ENCODE results near the gene PTX4.
"Not testable (repeated sequence)": the region's sequence is repeated elsewhere in the genome, so short reads cannot be mapped to it uniquely, and the experiment has no call there.

PTX4 gene

GRCh38 chr16:1481906-1482835, 6.6 kb downstream of the PTX4 start:
- no peak for DNase-seq (ENCODE audit: low spot score)

DNA sequence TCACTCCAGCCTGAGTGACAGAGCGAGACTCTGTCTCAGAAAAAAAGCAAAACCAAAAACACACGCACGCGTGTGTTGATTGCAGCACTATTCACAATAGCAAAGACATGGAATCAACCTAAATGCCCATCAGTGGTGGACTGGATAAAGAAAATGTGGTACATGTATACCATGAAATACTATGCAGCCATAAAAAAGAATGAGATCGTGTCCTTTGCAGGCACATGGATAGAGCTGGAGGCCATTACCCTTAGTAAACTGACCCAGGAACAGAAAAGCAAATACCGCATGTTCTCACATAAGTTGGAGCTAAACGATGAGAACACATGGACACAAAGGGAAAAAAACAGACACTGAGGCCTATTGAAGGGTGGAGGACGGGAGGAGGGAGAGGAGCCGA, 9.8 kb downstream of the PTX4 start:
- not testable (repeated sequence) for DNase-seq (ENCODE audit: low spot score)

DNA sequence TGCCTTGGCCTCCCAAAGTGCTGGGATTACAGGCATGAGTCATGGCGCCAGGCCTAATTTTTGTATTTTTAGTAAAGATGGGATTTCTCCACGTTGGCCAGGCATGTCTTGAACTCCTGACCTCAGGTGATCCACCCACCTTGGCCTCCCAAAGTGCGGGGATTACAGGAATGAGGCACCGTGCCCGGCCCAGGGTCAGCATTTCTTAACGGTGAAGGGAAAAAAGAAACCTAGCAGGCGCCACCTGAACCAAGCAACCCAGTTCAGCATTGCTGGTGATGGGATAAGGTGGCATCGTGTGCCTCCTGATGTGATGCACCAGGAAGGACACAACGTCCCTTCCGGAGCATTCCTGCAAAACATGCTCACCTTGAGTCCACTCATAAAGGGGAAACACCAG, 11.7 kb downstream of the PTX4 start:
- no peak for DNase-seq (ENCODE audit: low spot score)

GRCh38 chr16:1475552-1476114, 13.1 kb downstream of the PTX4 start:
- DNase-seq (ENCODE audit: low spot score): no peak

DNA sequence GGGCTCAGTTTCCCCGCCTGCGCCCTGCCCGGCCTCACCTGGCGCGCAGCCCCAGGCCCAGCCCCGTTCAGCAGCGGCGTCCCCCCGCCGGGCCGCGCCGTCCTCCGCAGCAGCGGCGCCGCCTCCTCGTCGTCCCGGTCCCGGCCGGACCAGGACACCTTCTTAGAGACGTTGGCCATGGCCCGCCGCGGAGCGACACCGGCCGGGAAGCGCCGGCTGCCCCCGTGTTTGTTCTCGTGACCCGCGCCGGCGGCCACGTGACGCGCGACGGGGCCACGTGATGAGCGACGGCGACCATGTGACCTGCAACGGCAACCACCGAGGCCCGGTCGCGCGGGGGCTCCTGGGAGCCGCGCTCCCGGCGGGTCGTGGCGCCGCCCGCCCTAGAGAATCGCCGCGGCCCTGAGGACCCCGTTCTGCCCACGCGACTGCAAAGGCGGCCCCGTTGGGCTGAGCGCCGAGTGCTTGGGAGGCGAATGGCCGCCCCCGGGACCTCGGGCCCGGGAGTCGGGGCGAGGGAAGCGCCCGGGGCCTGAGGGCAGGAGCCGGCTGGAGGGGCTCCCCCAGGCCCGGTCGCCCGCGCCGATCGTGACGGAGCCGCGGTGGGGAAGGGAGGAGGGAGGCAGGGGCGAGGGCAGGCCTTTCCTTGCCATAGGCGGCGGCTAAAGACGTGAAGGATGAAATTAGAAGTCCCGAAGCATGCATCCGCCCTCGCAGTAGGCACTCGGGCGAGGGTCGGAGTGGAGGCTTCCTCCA, 13.8 kb downstream of the PTX4 start, which contains the start of gene CLCN7:
Gene CLCN7, minus strand, starts transcription at position 233 of the 756 bp plus-strand sequence. Its CDS starts 54 bp downstream, at position 179.
- peak; percentile 72 for DNase-seq (ENCODE audit: low spot score)

DNA sequence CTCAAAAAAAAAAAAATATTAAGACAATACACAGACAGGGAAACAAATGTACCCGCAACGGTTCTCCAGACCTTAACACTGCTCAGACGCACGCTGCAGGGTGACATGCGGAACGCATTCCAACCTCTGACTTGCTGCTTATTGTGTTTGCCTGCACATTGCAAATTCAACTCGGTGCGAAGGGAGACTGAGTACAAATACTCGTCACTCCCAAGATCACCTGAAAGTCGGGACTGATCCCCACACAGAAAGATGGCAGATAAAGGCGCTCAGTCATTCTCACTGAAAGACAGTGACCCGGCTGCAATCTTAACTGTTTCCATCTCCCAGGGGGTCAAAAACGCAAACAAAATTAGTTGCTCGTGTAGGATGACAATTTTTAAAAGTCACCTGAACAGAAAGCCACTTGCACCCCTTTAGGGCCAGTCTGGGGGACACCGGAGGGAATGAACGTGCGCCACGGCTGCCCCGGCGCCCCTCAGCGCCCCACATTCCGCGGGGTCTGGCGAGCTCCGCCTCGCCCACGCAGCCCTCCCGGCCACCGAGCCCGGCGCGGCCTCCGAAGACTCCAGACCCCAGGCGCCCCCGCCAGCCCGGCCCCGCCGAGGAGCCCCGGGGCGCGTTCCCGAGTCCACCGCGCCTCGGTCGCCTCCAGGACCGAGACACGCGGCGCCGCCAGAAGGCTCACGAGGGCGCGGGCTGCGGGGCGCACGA, 14.5 kb downstream of the PTX4 start:
- DNase-seq (ENCODE audit: low spot score): no peak

DNA sequence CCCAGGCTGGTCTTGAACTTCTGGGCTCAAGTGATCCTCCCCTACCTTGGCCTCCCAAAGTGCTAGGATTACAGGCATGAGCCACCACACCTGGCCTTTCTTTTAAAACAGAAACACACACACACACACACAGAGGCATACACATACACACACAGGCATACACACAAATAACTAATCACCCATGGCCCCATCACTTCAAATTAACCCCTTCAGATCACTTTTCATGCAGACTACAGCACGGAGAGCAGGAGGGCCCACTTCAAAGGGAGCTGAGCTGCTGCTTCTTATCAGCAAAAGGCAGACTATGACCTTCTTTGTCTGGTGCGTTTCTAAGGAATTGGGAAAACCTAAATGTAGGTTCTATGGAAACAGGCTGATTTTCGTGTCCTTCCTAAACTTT, 15.8 kb downstream of the PTX4 start:
- no peak for DNase-seq (ENCODE audit: low spot score)

DNA sequence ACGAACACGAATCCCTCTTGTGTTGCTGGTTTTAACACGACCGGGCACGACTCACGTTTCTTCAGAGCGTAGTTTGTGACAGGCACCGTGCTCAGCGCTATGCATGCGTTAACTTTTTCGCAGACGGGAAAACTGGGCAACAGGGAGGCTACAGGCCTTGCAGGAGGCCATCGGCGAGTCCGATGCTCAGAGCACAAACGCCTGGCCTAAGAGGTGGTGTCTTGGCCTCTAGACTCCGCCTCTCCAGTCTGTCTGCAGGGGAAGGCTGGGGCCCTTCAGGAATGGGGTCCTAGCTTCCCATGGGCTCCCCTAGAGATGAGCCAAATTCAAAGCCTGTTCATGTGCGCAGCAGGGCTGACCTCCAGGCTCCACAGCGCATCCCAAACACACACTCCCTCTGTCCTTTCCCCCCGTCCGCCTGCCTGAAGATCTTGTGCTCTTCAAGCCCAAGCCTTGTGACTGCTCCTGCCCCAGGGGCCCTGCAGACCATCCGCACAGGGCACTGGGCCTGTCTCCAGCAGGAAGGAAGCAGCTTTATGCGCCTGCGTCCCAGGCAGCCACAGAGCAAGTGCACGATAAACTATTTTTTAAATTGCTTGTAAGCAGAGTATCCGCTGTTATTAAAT, 17.1 kb downstream of the PTX4 start:
- DNase-seq (ENCODE audit: low spot score): no peak

DNA sequence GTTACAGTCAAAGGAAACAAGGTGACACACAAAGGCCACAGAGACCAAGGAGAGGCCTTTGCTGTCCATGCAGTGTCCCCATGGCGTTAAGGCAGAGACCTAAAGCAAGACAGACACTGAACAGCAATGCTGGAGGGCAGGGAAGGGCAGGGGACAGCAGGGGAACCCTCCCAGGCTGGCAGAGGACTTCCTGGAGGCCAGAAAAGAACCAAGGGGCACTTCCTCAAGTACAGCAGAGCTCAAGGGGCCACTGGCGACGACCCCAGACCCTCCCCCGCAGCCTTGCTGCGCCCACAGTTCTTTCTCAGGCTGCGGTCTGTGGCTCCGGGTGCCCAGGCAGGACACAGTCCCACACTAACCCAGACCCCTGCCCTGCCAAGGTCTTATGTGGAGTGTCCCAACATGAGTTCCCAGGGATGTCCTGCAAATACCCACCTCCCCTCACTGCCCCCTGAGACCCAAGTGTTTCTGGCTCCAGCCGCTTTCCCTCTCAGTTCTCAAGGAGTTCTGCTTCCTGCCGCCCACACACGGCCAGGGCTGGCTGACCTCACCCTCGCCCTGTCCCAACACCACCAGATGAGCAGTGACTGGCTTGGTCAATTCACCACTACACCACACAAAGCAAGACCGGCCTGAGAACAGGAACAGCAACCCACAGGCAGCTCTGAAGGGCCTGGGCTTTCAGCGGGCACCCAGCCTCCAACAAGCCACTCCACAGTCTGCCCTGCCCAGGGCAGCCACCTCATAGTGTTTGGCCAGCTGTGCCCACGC, 18.1 kb downstream of the PTX4 start:
- no peak for DNase-seq (ENCODE audit: low spot score)

DNA sequence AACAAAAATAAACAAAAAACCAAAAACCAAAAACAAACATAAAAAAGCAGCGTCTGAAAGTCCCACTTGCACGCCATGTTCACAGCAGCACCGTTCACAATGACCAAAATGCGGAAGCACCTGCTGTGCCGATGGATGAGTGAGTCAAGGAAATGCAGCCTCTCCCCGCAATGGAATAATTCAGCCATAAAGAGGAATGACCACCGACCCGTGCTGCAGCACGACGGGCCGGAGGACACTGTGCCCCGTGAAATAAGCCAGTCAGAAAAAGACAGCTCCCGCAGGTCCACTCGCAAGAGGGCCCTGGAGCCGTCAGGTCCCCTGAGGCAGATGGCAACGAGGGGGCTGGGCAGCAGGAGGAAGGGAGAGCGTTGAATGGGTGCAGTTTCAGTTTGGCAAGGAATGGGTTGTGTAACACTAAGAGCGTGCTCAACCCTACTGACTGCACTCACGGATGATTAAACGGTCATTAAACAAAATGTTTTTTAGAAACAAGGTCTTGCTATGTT, 19.0 kb downstream of the PTX4 start:
- no peak for DNase-seq (ENCODE audit: low spot score)

DNA sequence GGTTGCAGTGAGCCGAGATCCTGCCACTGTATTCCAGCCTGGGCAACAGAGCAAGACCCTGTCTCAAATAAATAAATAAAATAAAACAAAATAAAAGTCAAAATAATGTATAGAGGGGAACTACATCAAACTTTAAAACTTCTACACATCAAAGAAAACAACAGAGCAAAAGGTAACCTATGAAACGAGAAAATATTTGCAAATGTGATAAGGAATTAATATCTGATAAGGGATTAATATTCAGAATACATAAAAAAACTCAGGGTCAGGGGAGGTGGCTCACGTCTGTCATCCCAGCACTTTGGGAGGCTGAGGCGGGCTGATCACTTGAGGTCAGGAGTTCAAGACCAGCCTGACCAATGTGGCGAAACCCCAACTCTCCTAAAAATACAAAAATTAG, 19.6 kb downstream of the PTX4 start:
- not testable (repeated sequence) for DNase-seq (ENCODE audit: low spot score)

- no peak for DNase-seq (ENCODE audit: low spot score)
Observed at GRCh38 chr16:1468426-1468810, 20.3 kb downstream of the PTX4 start.

GRCh38 chr16:1466968-1467521, 21.7 kb downstream of the PTX4 start:
- DNase-seq (ENCODE audit: low spot score): no peak

DNA sequence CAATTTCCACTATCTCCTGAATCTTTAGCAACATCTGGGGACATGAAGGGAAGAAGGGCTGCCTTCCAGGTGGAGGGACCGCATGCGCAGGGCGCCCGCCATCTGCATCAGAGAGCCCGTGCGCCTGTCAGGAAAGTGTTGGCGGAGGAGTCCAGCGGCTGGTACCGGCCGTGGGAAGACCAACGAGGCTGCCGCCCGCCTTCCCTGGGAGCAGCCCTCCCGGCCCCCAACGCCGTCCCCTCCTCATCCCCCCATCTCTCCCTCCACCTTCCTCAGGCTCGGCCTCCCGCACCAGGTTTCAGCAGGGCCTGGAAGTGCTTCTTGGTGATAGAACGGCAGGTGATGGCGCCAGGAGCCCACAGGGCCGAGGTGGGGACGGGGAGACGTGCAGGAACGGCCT, 22.7 kb downstream of the PTX4 start:
- DNase-seq (ENCODE audit: low spot score): no peak

DNA sequence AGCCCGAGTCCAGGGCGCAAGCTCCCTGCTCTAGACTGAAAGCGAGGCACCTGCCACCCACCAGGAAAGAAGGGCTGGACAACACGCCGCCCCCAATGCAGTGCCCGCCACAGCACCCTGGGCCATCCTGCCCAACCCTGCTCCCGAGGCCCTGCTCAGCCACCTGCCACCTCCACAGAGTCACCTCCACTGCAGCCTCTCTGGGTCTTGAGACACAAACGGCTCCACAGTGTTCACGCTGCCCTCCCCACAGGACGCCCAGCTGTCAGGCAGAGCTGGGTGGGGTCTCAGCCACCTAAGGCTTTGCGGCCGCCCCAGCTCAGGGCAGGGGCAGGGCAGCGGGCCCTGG, 23.2 kb downstream of the PTX4 start:
- DNase-seq (ENCODE audit: low spot score): no peak

DNA sequence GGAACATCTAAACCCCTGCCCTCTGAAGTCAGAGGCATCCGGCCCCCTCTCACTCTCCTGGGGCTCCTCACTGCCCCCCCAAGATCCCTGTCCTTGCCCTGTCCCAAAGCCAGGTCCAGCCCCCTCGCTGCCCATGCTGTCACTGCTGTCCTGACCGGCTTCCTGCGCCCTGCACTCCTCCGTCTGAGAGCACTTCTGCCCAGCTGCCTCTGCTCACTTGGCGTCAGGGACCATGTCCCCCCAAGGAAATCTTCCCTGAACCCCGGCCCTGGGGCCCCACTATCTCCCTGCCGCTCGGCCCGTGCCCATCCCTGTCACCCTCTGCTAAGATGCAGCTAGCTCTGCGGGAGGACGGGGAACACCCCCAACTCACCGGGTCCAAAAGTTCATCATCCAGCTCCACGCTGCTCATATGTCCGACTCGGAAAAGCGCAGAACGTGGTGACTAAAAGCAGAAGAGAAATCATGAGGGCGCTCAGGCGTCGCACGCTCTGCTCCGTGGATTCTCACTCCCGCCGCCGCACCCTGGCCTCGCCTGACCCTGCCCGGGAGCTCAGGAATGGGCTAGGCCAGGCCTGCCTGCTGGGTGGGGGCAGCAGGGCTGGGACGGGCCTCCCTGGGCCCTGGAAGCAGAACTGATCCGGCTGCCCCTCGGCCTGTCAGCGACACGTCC, 23.7 kb downstream of the PTX4 start:
- DNase-seq (ENCODE audit: low spot score): no peak

GRCh38 chr16:1464196-1464893, 24.4 kb downstream of the PTX4 start:
- no peak for DNase-seq (ENCODE audit: low spot score)

- DNase-seq (ENCODE audit: low spot score): no peak
Observed at GRCh38 chr16:1461146-1461545, 27.6 kb downstream of the PTX4 start.

DNA sequence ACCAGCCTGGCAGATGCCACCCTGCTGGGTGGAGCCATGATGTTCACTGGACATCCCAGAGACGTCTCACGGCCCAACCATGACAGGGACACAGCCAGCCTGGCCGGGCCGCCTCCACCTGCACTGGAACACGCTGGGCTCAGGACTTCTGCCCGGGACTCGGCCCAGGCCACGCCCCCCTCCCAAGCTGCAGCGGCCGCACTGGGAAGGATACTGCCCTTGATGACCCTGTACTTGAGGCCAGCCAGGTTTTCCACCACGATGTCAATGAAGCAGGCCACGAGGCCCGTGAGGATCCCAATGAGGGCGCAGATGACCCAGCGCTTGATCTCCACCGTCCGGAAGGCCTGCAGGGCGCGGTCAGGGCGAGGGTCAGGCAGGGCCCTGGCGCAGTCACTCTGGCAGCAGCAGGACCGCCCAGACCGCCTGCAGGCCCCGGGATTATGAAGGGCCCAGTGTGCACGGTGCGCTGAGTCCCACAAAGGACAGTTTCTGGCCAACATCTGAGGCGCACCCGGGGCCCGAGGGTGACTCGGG, 28.1 kb downstream of the PTX4 start:
- no peak for DNase-seq (ENCODE audit: low spot score)

All from putamen (tissue), 1 donor.